Activated naive CD4-positive, alpha-beta T cell treated with anti-CD3 and anti-CD28 coated beads for 36 hours (primary cell): Measurements from ENCODE around the gene OR10A3. TPM values are rescaled to one million over a fixed set of nuclear protein-coding genes. Genes with fewer than 3 reads are reported as not detected.

Source experiments
- CTCF ChIA-PET: fragments of 350-600 bp; sonication (Branson Sonifier 250); formaldehyde crosslinking; loops from one replicate; lab custom pipeline; 2021; ENCODE audit warnings: antibody characterized with exemption; lab: Charles Lee
- DNase-seq: peaks from one replicate; pipeline ENCODE4 v3.0.0-alpha.2; 2020
- H3K27ac Mint-ChIP-seq: one replicate; pipeline ENCODE4 v1.8.0; 2021; ENCODE audit warnings: mild to moderate bottlenecking, mixed read lengths
- H3K27me3 Mint-ChIP-seq: one replicate; pipeline ENCODE4 v1.8.0; 2021; ENCODE audit warnings: low read depth, mixed read lengths
- H3K36me3 Mint-ChIP-seq: one replicate; pipeline ENCODE4 v1.8.0; 2021; ENCODE audit warnings: low read depth, mixed read lengths
- H3K4me1 Mint-ChIP-seq: one replicate; pipeline ENCODE4 v1.8.0; 2021; ENCODE audit warnings: low read depth, mixed read lengths
- H3K4me3 Mint-ChIP-seq: one replicate; pipeline ENCODE4 v1.8.0; 2021; ENCODE audit warnings: mild to moderate bottlenecking, moderate library complexity, mixed read lengths
- H3K9me3 Mint-ChIP-seq: one replicate; pipeline ENCODE4 v1.8.0; 2021; ENCODE audit warnings: mixed read lengths
- intact Hi-C: fragments of 100-400 bp; cut with micrococcal nuclease; formaldehyde crosslinking; loops from one replicate; pipeline ENCODE4 v1.15.1; 2023
- total RNA-seq, 2 experiments: library from RNA; stranded (reverse); gene quantifications; one replicate each; pipeline ENCODE4 v1.2.3, GENCODE V29; 2021

OR10A3 gene
- total RNA-seq, 2 experiments from 2014 or later = not detected

DNA sequence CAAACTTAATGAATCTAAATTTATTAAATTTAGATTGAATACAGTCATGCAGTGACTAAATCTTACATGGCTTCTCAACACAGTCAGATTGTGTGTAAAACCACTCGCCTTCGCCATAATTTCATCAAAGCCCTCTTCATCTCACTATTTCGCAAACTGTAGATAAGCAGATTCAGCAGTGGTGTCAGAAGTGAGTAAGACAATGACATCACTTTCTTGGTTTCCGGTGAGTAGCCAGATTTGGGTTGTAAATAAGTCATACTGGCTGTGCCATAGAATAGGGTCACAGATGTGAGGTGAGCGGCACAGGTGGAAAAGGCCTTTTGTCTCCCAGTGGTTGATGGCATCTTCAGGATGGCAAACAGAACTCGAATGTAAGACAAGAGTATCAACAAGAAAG is 13.9 kb downstream of the OR10A3 start:
- Mint-ChIP-seq H3K4me1 (no peaks in the 10 kb centered on the region), H3K4me3 (no peak overlapping the region), H3K36me3 (no peaks in the 10 kb centered on the region), H3K9me3 (no peaks in the 10 kb centered on the region), H3K27me3 (peaks cover 35% of the 10 kb centered on the region), H3K27ac (no peak overlapping the region)
- CTCF ChIA-PET = no interaction called here
- no peak for DNase-seq
- intact Hi-C loops = no loop called here

DNA sequence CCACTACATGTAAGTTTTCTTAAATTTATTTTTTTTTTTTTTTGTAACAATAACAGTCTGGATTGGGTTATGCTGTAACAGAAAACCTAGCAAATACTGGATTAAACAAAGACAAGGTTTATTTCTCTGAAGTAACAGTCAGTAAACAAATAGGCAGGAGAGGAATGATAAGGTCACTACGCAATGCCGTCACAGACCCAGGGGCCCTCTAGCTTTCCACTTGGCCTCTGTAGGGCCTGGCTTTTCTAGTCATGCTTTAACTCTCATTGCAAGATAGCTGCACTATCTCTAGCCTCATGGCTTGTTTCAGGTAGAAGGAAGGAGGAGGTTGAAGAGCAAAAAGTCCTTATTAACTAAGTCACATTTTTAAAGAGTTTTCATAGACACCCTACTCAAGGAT is 17.0 kb downstream of the OR10A3 start:
- intact Hi-C loops = no loop called here
- no peaks in the 10 kb centered on the region for H3K9me3 Mint-ChIP-seq
- no peak overlapping the region for H3K27ac Mint-ChIP-seq
- H3K36me3 Mint-ChIP-seq = no peaks in the 10 kb centered on the region
- peaks cover 18% of the 10 kb centered on the region for H3K27me3 Mint-ChIP-seq
- CTCF ChIA-PET = interaction anchor here (0.8 kb wide), 1 partner anchor 175 kb away, joined by 3 read pairs; no protein-coding TSS in a partner anchor
- no peak for DNase-seq
- no peaks in the 10 kb centered on the region for H3K4me1 Mint-ChIP-seq
- no peak overlapping the region for H3K4me3 Mint-ChIP-seq

DNA sequence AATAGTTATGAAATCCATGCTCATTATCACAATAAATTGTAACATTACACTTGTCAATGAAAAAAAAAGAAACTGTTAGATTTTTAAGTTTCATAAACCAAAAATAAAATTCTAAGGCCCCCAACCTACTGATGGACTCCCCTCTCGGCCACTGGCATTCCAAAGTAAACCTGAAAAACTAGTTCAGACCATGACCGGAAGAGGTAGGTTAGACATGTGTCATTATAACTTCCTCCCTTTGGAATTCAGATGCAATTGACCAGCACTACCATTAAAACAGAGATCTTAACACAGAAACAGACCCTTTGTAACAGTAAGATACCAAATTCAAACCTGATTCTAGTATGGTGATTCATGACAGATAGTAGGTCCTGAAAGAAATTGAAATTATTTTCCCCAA is 23.4 kb downstream of the OR10A3 start:
- CTCF ChIA-PET = no interaction called here
- Mint-ChIP-seq H3K4me3 (no peak overlapping the region), H3K9me3 (no peaks in the 10 kb centered on the region), H3K36me3 (no peaks in the 10 kb centered on the region), H3K27me3 (peaks cover 2% of the 10 kb centered on the region), H3K27ac (no peak overlapping the region), H3K4me1 (no peaks in the 10 kb centered on the region)
- DNase-seq = no peak
- intact Hi-C loops = no loop called here

DNA sequence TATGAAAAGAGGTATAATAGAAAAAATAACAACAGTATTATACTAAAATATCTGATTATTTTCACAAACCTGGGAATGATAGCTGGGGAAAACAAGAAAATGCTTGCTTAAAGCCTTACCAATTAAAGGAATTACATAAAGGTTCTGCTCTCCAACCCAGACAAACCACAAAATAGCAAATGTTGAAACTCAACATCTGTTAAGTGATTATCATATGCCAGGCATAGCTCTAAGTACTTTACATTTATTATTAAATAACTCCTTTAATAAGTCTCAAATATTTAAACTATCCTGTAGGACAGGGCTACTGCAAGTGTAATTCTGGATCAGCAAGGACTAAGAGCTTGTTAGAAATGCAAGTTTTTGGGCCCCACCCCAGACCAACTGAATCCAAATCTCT is 30.5 kb downstream of the OR10A3 start:
- H3K27me3 Mint-ChIP-seq = peaks cover 12% of the 10 kb centered on the region
- H3K27ac Mint-ChIP-seq = no peak overlapping the region
- H3K9me3 Mint-ChIP-seq = no peaks in the 10 kb centered on the region
- H3K4me3 Mint-ChIP-seq = no peak overlapping the region
- H3K4me1 Mint-ChIP-seq = no peaks in the 10 kb centered on the region
- H3K36me3 Mint-ChIP-seq = no peaks in the 10 kb centered on the region
- intact Hi-C loops = no loop called here
- no peak for DNase-seq
- CTCF ChIA-PET = interaction anchor here (1.5 to 1.6 kb wide), 2 partner anchors 75 to 78 kb away, joined by 3 to 4 read pairs; no protein-coding TSS in a partner anchor

- Mint-ChIP-seq H3K27ac (no peak overlapping the region), H3K36me3 (no peaks in the 10 kb centered on the region), H3K9me3 (no peaks in the 10 kb centered on the region), H3K4me1 (no peaks in the 10 kb centered on the region), H3K4me3 (no peak overlapping the region), H3K27me3 (peaks cover 12% of the 10 kb centered on the region)
- DNase-seq = no peak
- intact Hi-C loops = no loop called here
- CTCF ChIA-PET = interaction anchor here (1.5 to 1.7 kb wide), 3 partner anchors 76 to 78 kb away, joined by 3 to 5 read pairs (median 4); partner anchors contain the start of gene EIF3F
Observed at GRCh38 chr11:7910286-7910788, 31.2 kb downstream of the OR10A3 start.

DNA sequence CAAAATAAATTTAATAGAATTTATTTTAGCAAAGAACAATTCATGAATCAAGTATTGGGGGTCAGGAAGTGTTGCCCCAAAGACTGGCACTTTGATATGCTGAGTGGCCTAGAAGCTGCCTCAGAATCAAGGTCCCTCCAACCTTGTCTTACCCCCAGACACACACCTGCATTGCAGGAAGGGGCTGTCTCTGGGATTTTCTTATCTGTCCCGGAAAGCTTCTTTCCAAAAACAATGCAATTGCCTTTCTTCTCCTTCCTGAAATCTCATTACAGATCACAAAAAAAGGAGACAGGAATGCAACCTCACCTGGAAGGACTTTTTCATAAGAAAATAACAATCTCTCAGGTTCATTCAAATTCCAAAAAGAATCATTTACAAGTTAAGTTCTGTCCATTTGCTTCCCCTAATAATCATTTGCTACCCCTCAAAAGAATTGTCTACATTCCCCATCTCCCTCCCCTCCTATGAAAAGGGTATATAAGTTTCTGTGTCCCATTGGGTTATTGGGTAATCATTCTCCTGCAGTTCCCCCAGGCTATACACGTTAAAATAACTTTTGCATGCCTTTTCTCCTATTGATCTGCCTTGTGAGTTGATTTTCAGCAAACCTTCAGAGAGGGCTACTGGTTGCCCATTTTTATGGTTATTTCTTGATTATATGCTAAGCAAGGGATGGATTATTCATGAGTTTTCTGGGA is 31.8 kb downstream of the OR10A3 start:
- DNase-seq = no peak
- H3K4me1 Mint-ChIP-seq = no peaks in the 10 kb centered on the region
- CTCF ChIA-PET = interaction anchor here (0.6 to 1.7 kb wide), 3 partner anchors 19 to 77 kb away, joined by 3 to 5 read pairs (median 3); partner anchors contain the start of gene EIF3F
- no peak overlapping the region for H3K4me3 Mint-ChIP-seq
- H3K27me3 Mint-ChIP-seq = peaks cover 12% of the 10 kb centered on the region
- no peaks in the 10 kb centered on the region for H3K9me3 Mint-ChIP-seq
- no peak overlapping the region for H3K27ac Mint-ChIP-seq
- intact Hi-C loops = no loop called here
- no peaks in the 10 kb centered on the region for H3K36me3 Mint-ChIP-seq

DNA sequence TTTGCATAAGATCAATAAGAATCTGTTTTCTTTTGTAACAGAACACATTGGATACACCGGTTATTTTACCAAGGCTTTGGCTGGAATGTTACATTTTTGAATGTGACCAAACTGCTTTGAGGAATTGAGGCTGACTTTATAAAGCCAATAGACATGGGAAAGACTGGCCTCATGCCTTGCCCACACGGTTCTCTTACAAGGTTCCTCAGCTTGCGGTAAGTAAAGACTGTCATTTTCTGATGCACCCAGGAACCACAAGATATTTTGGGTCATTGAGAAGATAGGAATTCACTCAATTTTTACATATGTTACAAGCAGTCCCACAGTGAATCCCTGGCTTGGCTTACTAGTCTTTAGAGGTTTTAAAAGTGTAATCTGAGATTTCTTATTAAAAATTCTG is 34.4 kb downstream of the OR10A3 start:
- no peaks in the 10 kb centered on the region for H3K4me1 Mint-ChIP-seq
- no peak overlapping the region for H3K27ac Mint-ChIP-seq
- DNase-seq = no peak
- intact Hi-C loops = no loop called here
- CTCF ChIA-PET = no interaction called here
- peaks cover 10% of the 10 kb centered on the region for H3K27me3 Mint-ChIP-seq
- H3K9me3 Mint-ChIP-seq = no peaks in the 10 kb centered on the region
- no peaks in the 10 kb centered on the region for H3K36me3 Mint-ChIP-seq
- no peak overlapping the region for H3K4me3 Mint-ChIP-seq

GRCh38 chr11:7906481-7906880 is 35.0 kb downstream of the OR10A3 start:
- H3K36me3 Mint-ChIP-seq = no peaks in the 10 kb centered on the region
- no peaks in the 10 kb centered on the region for H3K9me3 Mint-ChIP-seq
- peaks cover 7% of the 10 kb centered on the region for H3K27me3 Mint-ChIP-seq
- intact Hi-C loops = no loop called here
- H3K4me1 Mint-ChIP-seq = no peaks in the 10 kb centered on the region
- CTCF ChIA-PET = interaction anchor here (0.7 to 1.2 kb wide), 2 partner anchors 60 to 80 kb away, joined by 3 to 4 read pairs; no protein-coding TSS in a partner anchor
- H3K27ac Mint-ChIP-seq = no peak overlapping the region
- no peak for DNase-seq
- H3K4me3 Mint-ChIP-seq = no peak overlapping the region

GRCh38 chr11:7905961-7906429 is 35.5 kb downstream of the OR10A3 start:
- DNase-seq = no peak
- intact Hi-C loops = no loop called here
- Mint-ChIP-seq H3K36me3 (no peaks in the 10 kb centered on the region), H3K9me3 (no peaks in the 10 kb centered on the region), H3K27ac (no peak overlapping the region), H3K4me1 (no peaks in the 10 kb centered on the region), H3K27me3 (peaks cover 7% of the 10 kb centered on the region), H3K4me3 (no peak overlapping the region)
- CTCF ChIA-PET = interaction anchor here (0.7 to 1.2 kb wide), 2 partner anchors 60 to 80 kb away, joined by 3 to 4 read pairs; no protein-coding TSS in a partner anchor

- CTCF ChIA-PET = interaction anchor here (1.2 kb wide), 1 partner anchor 81 kb away, joined by 4 read pairs; no protein-coding TSS in a partner anchor
Observed at GRCh38 chr11:7905549-7905948, 36.0 kb downstream of the OR10A3 start.

GRCh38 chr11:7904917-7905316 is 36.6 kb downstream of the OR10A3 start:
- CTCF ChIA-PET = no interaction called here
- no peaks in the 10 kb centered on the region for H3K9me3 Mint-ChIP-seq
- no peak overlapping the region for H3K27ac Mint-ChIP-seq
- peaks cover 3% of the 10 kb centered on the region for H3K27me3 Mint-ChIP-seq
- H3K4me1 Mint-ChIP-seq = no peaks in the 10 kb centered on the region
- no peak overlapping the region for H3K4me3 Mint-ChIP-seq
- DNase-seq = no peak
- intact Hi-C loops = no loop called here
- no peaks in the 10 kb centered on the region for H3K36me3 Mint-ChIP-seq

More at GRCh38 chr11:7905549-7905948, 36.0 kb downstream of the OR10A3 start:
- H3K4me3 Mint-ChIP-seq = no peak overlapping the region
- no peak for DNase-seq
- intact Hi-C loops = no loop called here
- H3K36me3 Mint-ChIP-seq = no peaks in the 10 kb centered on the region
- no peak overlapping the region for H3K27ac Mint-ChIP-seq
- H3K4me1 Mint-ChIP-seq = no peaks in the 10 kb centered on the region
- peaks cover 7% of the 10 kb centered on the region for H3K27me3 Mint-ChIP-seq
- H3K9me3 Mint-ChIP-seq = no peaks in the 10 kb centered on the region

DNA sequence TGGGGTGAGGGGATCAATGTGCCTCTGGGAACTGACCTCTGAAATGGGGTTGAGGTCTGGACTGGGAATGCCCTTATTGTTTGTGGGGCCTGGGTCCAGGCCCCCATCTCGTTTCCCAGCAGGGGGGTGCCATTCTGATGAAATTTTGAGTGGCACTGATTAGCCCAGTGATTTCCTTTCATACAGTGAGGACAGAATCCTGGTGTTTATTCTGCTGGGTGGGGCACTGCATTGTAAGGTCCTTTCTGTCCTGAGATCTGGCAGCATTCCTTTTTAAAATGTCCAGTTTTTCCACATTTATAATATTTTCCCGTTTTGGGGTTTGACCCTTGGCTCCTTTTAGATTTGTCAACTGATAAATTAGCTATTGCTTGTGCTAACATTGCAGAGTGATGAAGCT is 37.6 kb downstream of the OR10A3 start:
- H3K27me3 Mint-ChIP-seq = no peaks in the 10 kb centered on the region
- no peak overlapping the region for H3K4me3 Mint-ChIP-seq
- peaks cover 3% of the 10 kb centered on the region for H3K9me3 Mint-ChIP-seq
- intact Hi-C loops = no loop called here
- H3K4me1 Mint-ChIP-seq = no peaks in the 10 kb centered on the region
- no peak overlapping the region for H3K27ac Mint-ChIP-seq
- DNase-seq = no peak
- no peaks in the 10 kb centered on the region for H3K36me3 Mint-ChIP-seq
- CTCF ChIA-PET = no interaction called here
